Limb (tissue), 2 donors: ENCODE results near the gene CEP295NL.
"Not testable (repeated sequence)": the region's sequence is repeated elsewhere in the genome, so short reads cannot be mapped to it uniquely, and the experiment has no call there.

Experiments
- DNase-seq, 2 donors: peaks; one replicate each; pipeline ENCODE4 v3.0.0-alpha.2; 2016; ENCODE audit errors: extremely low spot score in 2 of 2

Gene CEP295NL

GRCh38 chr17:78867046-78867445, 36.0 kb downstream of the CEP295NL start:
- DNase-seq, result not testable (repeated sequence)

GRCh38 chr17:78865682-78866390, 37.2 kb downstream of the CEP295NL start:
- peak; percentile 64 to 83 for DNase-seq

DNA sequence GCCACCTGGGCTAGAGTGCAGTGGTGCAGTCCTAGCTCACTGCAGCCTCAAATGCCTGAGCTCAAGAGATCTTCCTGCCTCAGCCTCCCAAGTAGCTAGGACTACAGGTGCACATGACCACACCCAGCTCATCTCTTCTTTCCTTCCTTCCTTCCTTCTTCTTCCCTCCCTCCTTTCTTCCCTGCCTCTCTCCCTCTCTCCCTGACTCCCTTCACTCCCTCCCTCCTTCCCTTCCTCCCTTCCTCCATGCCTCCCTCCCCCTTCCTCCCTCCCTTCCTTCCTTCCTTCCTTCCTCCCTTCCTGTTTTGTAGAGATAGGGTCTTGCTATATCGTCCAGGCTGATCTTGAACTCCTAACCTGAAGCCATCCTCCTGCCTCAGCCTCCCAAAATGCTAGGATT, 38.9 kb downstream of the CEP295NL start:
- DNase-seq, result no peak

- DNase-seq, result no peak
Observed at GRCh38 chr17:78862073-78863023, 40.7 kb downstream of the CEP295NL start.

- DNase-seq, result no peak
Observed at GRCh38 chr17:78861229-78861628, 41.8 kb downstream of the CEP295NL start.

- DNase-seq, result no peak
Observed at GRCh38 chr17:78859051-78859450, 44.0 kb downstream of the CEP295NL start.

GRCh38 chr17:78857266-78857665, 45.7 kb downstream of the CEP295NL start:
- DNase-seq, result no peak

- no peak for DNase-seq
Observed at GRCh38 chr17:78855561-78856165, 47.3 kb downstream of the CEP295NL start.

DNA sequence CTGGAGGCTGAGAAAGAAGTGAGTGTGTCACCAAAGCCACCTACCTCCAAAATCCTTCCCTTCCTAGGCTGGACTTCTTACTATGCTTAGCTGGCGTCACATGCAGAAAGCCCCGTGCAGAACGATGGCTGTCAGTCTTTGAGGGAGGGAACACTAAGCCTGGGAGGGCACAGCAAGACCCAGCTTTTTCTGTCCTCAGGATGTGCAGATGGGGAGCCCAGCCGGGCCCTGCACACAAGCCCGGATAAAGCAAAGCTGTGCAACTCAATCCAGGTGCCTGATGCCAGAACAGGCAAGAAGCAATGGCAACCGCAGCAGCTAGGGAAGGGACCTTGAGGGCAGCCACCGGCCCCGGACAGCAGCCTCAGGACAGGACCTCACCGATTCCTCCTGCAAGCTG, 48.5 kb downstream of the CEP295NL start:
- no peak for DNase-seq

- DNase-seq, result no peak
Observed at GRCh38 chr17:78853926-78854394, 49.0 kb downstream of the CEP295NL start.

DNA sequence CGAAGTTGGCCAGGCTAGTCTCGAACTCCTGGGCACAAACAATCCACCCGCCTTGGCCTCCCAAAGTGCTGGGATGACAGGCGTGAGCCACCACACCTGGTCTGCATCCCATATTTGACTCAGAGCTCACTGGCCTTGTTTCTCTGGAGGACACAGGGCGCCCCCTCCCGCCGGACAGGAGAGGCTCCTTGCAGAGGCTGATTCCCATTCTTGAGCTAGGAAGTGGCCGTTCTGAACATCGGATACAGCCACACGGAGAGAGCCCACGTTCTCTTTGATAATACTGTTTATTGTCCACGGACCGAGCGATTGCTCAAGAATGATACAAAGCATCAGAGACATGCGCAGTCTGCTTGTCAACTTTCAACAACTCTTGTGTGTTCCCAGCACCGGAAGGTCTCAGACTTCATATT, 50.3 kb downstream of the CEP295NL start:
- no peak for DNase-seq

DNA sequence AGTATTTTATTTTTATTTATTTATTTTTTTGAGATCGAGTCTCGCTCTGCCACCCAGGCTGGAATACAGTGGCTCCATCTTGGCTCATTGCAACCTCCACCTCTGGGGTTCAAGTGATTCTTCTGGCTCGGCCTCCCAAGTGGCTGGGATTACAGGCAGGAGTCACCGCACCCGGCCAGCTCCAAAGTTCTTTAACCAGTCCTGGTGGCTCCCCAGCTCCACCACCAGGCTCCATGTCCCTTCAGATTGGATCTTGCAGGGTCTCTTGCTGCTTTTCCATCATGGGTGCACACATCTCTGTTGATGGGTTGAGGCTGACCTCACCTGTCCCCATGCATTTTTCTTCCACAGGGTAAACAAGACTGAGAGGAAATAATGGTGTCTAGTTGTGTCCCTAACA, 54.0 kb downstream of the CEP295NL start:
- DNase-seq, result no peak

GRCh38 chr17:78847052-78847451, 55.9 kb downstream of the CEP295NL start:
- DNase-seq, result no peak

DNA sequence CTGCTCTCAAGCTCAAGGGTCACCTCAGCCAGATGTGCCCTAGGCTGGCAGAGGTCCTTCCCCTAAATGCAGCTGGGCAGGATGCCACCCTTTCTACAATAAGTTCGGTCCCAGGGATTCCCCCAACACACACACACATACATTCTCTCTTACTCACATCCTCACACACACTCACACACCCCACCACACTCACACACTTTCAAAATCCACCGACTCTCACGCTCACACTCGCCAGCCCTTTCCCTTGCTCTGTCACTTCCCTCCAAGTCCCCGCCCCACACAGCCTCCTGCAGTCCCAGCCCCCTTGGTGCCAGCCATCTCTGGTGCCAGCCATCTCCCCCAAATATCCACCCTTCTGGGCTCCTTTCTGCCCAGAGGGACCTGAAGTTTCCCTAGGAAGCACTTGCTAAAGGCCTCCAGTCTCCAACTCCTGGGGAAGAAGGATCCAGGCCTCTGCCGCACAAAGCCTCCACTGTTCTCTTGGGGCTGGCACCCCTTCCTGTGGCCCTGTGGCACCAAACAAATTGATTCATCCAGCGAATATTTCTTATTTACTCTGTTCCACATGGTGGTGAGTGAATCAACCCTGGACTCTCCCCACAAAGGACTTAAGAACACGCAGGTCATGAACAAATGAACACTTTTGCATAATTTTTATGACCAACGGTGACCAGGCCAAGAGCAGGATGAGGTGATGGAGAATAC, 58.5 kb downstream of the CEP295NL start:
- DNase-seq, result no peak

GRCh38 chr17:78842881-78843565, 60.0 kb downstream of the CEP295NL start:
- no peak for DNase-seq

GRCh38 chr17:78840780-78841611, 62.0 kb downstream of the CEP295NL start, which contains the start of gene USP36:
Gene USP36, minus strand, starts transcription at chr17:78840814. Its CDS starts 4,451 bp downstream, at chr17:78836363.
- DNase-seq, result peak; percentile 99 to 100
